Activated CD4-positive, alpha-beta T cell treated with anti-CD3 and anti-CD28 coated beads, Interleukin-2, amount 50 U/mL, for 4 hours (primary cell): Measurements from ENCODE around the gene AKAP3.

ENCODE experiments used
- DNase-seq, 2 experiments: peaks; one replicate each; pipeline ENCODE4 v3.0.0-alpha.2; 2020

The AKAP3 gene

DNA sequence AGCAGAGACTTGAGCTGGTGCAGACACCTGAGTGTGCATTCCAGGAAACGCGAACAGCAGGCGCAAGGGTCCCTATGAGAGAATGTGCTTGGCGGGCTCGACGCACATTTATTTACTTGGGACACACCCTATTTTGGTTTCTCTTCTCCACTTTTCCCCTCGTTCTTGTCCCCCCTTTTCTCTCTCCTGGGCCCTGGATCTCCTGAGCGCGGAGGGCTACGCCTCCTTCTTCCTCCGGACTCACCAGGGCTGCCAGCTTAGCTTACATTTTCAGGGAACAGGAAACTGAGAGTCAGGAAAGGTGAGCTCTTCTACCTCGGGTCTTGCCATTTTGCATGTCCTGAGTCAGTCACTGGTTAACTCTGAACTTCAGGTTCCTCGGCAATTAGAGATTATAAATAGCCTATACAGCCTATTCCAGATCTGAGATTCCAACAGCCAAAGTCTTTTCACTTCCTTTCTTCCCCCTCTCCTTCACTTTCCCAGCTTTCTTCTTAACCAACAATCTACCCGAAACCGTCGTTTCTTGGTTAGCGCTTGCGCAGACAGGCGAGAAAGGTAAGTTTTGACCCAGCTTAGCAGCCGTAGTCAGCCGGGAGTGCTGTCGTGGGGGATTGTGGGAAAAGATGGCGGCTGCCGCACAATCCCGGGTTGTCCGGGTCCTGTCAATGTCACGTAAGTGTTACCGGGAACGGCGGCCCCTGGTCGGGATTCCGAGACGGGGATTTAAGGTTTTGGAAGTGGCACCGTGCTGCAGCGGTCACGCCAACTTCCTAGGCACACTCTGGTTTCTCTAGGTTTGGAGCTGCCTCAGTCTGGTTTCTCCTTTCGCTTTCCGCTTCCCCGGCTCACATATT lies at the start of gene AKAP3, which contains the start of gene NDUFA9:
Gene AKAP3 (minus strand): TSS at position 551 of the 857 bp plus-strand sequence. CDS start 10,855 bp downstream, outside the sequence.
Gene NDUFA9 (plus strand): TSS at position 614 of the 857 bp plus-strand sequence. CDS start 13 bp downstream, at position 627.
- peak; percentile 69 to 70 for DNase-seq

DNA sequence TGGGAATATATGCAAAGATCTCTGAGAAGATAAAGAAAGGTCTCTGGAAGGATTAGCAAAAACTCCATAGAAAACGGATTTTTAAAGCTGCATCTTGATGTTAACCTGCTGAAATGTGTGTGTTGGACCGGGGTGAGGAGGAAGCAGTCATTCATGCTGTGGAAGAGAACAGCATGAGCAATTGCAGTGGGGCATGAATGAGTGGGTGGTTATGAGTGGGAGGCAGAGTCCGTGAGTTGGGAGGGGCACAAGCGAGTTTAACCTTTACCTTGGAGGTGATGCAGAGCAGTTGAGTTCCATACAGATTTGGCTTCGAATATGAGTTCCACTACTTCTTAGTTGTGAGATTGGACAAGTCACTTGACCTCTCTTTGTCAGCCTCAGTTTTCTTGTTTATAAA lies 41.9 kb upstream of the AKAP3 start:
- no peak for DNase-seq

DNA sequence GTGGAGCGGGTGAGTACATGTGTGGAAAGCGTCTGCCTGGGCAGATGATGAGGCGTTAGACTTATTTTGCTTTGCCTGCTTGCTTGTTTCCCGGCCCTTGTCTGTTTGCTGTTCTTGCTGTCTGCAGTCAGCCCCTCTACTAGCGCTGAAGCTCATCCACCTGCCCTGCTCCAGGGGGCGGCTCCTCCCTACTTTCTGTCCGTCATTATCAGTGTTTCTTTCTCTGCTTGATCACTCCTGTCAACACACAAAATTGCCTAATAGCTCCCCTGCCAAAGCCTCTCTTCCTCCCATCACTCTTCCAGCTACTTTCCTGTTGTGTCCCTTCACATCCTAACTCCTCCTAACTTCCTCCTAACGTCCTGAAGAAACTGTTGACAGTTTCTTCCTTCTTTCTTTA lies 36.5 kb upstream of the AKAP3 start:
- DNase-seq: no peak

DNA sequence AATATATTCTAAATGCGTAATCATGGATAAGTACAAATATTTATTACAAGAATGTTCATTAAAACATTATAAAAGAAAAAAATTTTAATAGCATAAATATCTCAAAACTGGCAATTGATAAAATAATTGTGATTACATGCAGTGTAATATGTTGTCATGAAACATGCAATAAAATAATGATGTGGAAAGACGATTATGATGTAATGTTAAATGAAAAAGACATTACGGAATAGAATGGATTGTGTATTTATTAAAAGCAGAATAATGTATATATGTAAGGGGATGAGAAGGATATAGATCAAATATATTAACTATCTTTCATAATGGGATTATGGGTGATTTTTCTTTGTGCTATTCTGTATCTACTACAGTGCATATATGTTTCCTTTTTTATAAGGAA lies 32.9 kb upstream of the AKAP3 start:
- DNase-seq: no peak

DNA sequence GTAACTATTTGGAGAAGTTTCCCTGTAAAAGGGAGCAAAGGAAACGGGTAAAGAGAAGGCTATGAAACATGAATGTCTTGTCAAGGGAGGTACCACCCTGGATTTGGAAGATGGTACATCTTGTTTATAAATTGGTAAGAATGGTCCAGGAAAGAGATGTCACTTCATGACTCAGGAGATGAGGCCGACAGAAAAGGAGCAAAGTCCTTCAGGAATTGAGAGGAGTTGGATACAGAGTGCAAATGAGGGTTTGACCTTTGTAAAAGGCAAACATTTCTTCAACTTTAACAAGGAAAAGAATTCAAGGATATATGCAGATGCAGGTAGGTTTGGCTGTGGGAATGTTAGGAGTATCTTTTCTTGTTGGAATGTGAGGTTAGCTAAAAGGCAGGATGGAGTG lies 30.9 kb upstream of the AKAP3 start:
- no peak for DNase-seq

DNA sequence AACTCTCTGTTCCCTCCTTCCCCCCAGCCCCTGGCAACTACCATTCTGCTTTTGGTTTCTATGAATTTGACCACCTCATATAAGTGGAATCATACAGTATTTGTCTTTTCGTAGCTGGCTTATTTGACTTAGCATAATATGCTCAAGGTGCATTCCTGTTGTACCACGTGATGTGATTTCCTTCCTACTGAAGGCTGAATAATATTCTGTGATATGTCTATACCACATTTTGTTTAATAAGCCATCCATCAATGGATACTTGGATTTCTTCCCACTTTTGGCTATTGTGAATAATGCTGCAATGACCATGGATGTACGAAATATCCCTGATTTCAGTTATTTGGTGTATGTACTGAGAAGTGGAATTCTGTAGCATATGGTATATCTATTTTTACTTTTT lies 16.4 kb upstream of the AKAP3 start:
- no peak for DNase-seq

DNA sequence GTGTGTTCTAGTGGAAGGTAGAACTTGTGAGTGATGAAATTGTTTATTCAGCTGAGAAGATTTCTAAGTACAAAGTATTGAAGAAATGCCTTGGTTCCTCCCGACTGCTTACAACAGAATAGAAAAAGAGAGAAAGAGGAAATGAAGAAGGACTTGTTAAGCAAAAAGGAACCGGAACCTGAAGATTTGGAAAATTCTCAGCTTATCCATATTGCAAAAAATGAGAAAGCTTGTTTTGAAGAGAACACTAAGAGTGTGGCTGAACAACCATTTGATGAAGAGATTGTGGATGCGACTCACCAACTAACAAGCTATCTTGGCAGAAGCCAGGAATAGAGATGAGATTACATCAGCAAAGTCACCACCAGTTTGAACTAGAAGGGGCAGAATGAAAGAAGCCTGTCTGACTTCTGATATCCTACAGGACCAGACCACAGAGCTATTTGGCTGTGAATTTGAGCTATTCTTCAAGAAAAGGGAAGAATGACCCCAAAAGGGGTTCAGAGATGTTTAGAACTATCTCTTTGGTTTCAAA lies 15.2 kb upstream of the AKAP3 start:
- DNase-seq: no peak

DNA sequence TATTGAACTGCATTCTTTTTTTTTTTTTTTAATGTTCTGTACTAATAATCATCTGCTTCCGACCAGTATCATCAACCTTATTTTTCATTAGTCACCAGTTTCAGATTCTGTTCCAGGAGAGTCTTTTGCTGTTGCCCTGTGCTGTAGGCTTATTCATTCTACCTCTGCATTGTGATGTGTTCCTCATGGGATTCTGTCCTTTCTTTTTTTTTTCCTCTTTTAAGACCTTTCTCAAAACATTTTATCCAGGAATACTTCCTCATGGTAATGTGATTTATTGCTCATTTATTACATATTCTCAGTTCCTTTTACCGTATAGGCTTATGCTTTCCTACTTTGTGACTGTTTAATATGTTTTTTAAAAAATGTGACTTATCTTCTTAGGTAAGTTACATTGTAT lies 4.8 kb upstream of the AKAP3 start:
- DNase-seq: no peak

DNA sequence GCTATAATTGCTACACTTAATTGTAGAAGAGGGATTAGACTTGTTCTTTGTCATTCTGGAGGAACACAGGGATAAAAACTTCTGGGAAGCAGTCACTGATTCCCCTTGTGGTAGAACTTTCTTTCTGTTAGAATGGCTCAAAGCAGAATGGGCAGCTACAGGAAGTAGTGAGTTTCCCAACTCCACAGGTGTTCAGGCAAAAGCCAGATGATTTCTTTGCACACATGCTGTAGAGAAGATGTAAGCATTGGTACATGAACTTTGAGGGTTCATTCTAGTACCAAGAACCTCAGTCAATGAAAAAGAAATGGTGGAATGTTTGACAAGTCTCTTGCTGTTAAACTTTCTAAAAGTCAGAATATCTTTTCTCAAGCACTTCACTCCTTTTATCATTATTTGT lies 4.4 kb upstream of the AKAP3 start:
- DNase-seq: no peak

DNA sequence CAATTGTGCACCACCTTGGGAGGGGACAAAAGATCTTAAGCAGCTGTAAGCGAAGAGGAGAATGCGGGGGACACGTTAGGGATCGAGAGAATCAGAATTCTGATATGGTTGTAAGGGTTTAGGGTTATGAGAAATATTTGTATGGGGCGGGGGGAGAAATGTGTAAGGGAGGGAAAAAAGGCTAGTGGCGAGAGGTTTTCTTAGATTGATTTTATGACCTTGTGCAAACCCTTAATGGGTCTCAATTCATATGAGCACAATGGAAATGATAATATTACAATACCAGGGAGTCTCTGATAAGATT lies 459 bp upstream of the AKAP3 start:
- no peak for DNase-seq

DNA sequence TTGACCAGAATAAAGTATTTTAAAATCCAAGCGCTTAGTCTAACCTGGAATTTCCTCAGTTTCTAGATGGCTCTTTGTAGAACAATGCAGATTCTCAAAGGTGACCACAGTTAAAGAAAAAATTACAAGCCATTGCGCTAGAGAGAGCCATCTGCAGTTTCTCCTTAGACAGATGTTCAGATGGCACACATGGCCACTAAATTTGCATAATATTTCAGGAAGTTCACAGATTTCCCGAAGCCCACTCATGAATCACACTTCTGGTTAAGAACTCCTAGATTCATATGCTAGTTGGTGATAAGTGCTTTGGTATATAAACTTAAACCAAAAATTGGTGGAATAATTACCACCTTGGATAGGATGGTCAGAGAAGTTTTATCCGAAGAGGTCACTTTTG lies 749 bp downstream of the AKAP3 start:
- DNase-seq: no peak

DNA sequence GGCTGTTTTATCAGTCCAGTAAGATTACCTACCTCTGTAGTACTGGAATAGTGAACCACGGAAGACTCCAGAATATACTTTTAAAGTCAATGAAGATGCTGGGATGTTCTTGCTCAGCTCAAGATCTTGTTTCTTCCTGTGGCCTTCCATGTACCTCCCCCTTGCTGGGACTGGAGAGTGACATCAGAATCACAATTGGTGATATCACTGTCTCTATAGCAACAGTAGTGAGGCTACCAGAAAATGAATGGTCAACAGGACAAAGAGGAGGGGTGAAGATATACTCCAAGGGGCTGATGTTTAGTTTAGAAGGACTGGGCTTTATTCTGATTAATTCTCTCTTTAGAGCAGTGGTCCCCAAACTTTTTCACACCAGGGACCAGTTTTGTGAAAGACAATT lies 3.8 kb downstream of the AKAP3 start:
- no peak for DNase-seq

DNA sequence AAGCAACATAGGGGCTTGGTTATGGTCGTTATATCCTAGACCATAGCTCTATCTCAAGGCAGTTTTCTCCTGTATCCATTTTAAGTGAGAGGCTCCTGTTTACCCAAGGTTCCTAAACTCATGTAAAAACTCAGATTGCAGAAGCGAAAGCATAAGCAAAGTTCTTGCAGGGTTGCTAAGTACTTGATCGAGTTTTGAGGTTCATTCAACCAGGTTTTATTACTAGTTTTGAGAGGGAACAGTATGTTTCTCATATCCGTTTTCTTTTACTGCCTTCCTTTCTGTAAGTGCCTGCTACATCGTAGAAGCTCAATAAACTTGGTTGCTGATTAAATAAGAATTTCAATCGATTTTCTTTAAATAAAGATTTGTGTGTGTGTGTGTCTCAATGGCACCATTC lies 5.1 kb downstream of the AKAP3 start:
- DNase-seq: no peak

DNA sequence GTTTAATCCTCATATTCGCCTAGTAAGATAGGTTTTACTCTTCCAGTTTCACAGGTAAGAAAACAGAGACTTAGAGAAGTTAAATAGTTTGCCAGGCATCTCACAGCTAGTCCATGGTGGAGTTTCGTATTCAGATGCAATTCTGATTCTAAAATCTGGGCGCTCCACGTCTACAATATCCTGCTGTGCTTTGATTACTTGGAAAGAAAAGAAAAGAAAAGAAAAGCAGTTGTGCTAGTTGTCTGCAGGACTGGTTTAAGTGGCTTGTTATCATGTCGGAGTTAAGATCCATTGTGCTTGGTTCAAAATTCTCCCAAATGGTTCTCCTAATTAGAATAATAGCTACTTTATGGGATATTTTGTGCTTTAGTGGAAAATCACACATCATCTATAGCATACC lies 18.6 kb downstream of the AKAP3 start:
- DNase-seq: no peak

DNA sequence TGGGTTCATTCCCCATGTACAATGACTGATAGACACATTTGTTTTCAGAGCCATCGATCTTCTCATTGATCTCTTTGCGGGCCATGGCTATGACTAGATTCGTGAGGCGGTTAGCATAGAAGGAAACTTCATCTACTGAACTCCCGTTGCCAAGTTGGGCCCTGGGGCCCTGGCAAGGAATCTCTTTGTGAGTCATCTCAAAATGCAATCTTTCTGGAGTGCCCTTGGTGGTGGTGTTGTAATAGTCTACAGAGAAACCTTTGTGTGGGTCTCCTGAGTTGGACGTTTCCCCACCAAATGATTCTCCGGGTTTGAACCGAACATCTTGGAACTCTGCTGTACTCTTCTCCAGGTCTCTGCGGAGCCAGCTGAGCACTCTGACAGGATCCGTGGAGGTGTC lies 20.4 kb downstream of the AKAP3 start:
- no peak for DNase-seq

DNA sequence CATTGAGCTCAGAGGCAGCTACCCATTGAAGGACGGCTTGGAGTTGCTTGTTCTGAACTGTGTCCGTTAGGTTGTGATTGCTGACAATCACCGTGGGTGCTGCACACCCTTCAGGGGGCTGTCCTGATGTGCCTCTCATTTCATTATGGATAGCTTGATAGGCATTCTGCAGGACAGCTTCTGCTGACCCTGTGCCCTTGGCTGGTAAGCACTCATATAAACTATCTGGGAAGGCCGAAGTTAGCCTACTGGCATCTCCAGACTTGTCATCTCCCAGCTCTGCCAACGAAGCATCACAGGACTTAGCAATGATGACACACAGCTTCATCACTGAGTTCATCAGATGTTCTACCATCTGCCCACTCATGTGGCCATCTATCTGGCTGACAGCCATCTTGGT lies 22.3 kb downstream of the AKAP3 start:
- DNase-seq: no peak

DNA sequence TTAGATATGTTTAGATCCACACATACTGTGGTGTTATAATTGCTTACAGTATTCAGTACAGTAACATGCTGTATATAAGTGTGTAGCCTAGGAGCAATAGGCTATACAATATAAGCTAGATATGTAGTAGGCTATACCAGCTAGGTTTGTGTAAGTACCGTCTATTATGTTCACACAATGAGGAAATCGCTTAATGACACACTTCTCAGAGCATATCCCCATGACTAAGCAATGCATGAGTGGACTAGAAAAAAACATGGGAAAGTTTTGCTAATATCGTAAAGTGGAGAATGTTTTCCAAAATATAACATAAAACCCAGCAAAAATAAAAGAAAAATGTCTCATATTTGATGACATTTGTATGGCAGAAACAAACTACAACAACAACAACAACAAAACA lies 27.3 kb downstream of the AKAP3 start:
- DNase-seq: no peak

DNA sequence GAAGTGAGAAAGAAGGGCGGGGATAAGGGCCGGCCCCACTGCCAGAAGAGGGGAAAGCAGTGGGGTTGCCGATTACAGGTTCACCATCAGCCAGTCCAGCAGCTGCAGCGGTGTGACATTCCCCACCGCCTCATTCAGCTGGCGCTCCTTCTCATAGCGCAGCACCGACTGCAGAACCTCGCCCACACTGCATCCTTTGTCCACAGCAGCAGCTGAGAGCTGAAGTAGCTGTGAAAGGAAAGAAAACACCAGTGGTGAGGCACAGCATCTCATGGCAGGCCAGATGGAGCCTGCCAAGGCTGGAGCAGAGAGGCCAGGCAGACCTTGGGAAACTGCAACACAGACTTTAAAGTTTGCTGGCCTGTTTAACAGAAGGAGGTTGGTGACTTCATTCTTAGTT lies 33.2 kb downstream of the AKAP3 start:
- no peak for DNase-seq

DNA sequence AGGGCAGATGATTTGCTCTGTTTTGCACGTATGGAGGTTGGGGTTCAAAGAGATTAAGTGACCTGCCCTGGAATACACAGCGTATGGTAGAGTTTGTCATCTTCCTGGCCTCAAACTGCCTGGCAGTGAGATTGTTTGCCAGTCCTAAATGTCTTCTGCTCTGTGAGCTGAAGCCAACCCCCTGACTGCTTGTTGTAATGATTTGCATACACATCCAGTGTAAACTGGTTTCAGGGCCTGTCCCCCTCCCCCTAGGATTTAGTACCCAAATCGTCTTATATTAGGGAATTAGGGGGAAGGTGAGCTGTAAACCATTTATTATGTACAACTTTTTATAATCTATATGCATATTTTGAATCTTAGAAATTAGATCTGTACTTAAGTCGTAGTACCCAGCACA lies 38.4 kb downstream of the AKAP3 start:
- DNase-seq: no peak

DNA sequence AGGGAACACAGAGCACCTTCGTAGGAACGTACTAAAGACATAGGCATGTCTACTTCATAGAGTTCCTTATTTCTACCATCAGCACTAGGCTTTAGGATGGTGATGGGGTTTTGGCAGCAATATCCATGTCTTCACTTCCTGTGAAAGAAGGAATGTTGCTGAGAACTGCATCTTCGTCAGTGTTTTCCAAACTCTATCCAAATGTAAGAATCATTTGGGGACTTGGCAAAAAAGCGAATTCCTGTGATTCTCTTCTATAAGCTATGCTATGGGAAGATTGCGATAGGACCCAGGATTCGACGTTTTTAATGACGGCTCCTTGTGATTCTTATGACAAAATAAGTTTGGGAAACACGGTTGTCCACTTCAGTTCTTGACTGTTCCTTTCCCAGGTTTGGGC lies 39.8 kb downstream of the AKAP3 start:
- DNase-seq: no peak

DNA sequence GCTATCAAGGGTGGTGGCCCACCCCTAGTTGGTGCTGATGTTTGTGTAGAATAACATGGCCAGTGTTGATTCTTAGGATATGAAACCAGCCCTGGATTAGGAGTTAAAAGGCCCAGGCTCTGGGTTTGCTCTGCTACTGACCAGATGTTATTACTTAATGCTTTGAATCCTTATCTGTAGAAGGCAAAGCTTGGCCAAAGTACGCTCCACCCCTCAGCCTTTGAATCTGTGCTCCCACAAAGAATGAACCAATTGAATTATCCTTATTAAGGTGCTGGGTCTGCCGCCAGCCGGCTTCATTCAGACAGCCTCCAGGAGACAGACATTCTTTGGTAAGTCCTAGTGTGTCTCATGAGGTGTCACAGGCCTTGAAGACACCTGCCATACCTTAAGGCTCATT lies 41.8 kb downstream of the AKAP3 start:
- no peak for DNase-seq

DNA sequence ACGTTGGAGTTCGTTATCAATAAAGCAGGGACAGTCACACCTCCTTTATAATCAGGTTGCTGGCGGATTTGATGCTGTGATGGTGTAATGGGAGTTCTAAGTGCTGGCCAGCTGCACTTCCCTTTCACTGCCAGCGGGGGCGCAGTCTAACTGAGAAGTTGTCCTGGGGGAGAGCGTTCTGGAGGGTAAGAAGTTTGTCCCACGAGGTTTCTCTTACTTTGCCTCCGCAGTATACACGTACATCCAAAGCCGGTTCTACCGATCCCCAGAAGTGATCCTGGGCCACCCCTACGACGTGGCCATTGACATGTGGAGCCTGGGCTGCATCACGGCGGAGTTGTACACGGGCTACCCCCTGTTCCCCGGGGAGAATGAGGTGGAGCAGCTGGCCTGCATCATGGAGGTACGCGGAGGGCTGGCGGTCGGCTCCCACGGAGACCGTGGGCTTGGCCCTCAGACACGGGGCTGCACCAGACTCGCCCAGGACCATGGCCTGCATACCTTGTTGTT lies 44.1 kb downstream of the AKAP3 start:
- peak; percentile 77 for DNase-seq

DNA sequence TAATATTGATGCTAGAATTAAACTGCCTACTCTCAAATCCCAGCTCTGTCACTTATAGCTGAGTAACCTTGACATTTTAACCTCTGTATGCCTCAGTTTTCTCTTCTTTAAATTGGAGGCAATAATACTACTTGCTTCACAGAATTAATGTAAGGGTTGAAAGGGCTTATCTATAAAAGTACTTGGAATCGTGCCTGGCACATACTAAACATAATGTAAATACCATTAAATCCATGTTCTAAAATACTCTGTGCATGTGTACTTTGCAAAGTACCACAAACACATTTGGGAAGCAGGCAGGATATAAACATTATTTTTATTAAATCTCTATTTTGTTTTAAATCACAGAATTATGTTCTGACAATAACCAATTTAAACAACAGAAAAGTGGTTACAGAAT lies 44.9 kb downstream of the AKAP3 start:
- DNase-seq: no peak

DNA sequence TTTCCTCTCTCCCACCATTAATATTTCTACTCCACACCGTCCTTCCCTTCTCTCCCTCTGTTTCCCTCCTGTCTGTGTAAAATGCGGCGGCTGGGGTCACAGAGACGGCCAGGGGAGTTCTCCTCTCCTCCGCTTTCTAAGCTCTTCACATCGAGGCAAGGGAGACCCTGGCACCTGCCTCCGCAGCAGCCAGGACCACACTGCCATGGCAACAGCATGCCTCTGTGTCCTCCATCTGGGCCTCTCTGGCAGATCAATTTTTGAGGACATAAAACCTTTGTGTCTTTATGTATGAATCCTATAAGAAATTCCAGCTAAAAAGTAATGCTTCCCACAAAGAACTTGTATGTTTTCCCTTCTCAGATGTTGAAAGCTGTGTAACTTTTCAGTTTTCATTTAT lies 45.4 kb downstream of the AKAP3 start:
- DNase-seq: no peak

DNA sequence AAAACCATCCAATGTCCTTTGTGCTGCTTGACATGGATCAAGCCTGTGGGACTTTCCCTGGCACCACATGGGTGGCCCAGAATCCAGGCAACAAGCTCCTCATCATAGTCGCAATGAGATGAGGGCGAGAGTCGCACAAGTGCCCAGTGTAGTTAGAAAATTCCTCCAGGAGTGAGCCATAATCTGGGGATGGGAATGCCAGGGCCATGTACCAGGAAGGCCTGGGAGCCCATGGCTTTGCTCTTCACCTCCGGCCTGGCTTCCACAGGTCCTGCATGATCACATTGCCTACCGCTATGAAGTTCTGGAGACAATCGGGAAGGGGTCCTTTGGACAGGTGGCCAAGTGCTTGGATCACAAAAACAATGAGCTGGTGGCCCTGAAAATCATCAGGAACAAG lies 53.0 kb downstream of the AKAP3 start:
- DNase-seq: no peak
